Left ventricle myocardium inferior (tissue), 1 donor: Measurements from ENCODE around the gene ANKRD40. TPM values are rescaled to one million over a fixed set of nuclear protein-coding genes. Genes with fewer than 3 reads are reported as not detected.

Experiments
- DNase-seq: peaks from one replicate; pipeline ENCODE4 v3.0.0-alpha.2; 2020
- H3K27ac ChIP-seq: fragments of 200-600 bp; replicated peaks from 2 replicates; pipeline ENCODE4 v1.8.0; 2021
- H3K27me3 ChIP-seq: fragments of 200-600 bp; 2 replicates; pipeline ENCODE4 v1.8.0; 2021; ENCODE audit warnings: low read depth
- H3K36me3 ChIP-seq: fragments of 200-600 bp; 2 replicates; pipeline ENCODE4 v1.8.0; 2021
- H3K4me1 ChIP-seq: fragments of 200-600 bp; 2 replicates; pipeline ENCODE4 v1.8.0; 2021
- H3K4me3 ChIP-seq: fragments of 200-600 bp; 2 replicates; pipeline ENCODE4 v1.8.0; 2021; ENCODE audit warnings: mild to moderate bottlenecking, moderate library complexity
- H3K9me3 ChIP-seq: fragments of 200-600 bp; replicated peaks from 2 replicates; pipeline ENCODE4 v1.8.0; 2021
- intact Hi-C: fragments of 100-400 bp; cut with micrococcal nuclease; formaldehyde crosslinking; loops from one replicate; pipeline ENCODE4 v1.11.0; 2022
- total RNA-seq: library from RNA; stranded (reverse); fragmentation: NEBNext Ultra II Directional; extraction: Animal tissue kit (Norgen Biotek cat#: 25700); gene quantifications from one replicate; pipeline ENCODE4 v1.2.1, GENCODE V29; 2021
- TF ChIP-seq, protein P1 (sequence below): fragments of 200-600 bp; IDR thresholded peaks from 2 replicates; pipeline ENCODE4 v1.8.0; 2021; ENCODE audit warnings: antibody characterized with exemption, mild to moderate bottlenecking, borderline replicate concordance
- donor health status: DM: no; HTN: yes; CAD: no; lungs with severe emphysema.

ANKRD40 gene
- total RNA-seq, 1 donor from 2014 or later: 53.1 TPM

DNA sequence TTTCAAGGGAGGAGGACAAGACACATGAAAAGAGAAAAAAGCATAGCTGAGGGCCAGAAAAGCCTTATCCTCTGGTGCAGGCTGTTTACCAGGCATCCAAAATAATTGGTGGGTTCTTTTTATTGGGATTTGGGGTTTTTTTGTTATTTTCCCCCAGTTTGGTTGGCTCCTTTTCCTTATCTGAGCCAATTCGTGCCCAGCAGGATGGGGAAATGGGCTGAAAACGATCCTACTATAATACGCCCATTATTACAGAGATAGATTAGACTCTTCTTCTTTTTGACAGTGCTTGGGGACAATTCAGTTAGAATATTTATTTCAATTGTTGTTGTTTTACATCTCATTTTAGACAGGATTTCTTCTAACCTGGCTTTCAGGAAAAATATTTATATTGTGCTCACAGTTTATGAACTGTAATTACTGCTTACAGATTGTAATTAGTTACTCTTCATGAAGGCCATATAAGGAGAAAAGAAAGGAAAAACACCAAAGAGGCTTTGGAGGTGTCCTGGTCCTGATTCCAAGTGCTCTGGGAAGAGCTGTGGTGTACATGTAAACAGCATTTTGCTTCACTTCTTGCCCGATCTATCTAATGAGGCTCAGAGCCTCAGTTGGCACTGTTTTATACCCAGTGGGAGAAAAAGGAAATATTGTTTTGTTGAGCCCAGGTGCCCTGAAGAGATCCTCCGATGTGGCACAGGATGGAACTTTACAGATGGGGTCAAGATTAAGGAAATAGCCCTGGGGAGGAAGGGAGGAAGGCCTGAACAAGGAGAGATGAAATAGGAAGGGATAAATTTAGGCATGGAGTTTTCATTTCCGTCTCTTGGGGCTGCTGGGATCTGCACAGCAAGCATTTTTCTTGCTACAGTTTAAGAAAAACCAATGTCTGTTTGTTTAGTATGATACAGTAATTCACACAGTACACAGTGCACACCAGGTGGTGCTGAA is 611 bp upstream of the ANKRD40 start:
- TF ChIP-seq, protein P1, sequence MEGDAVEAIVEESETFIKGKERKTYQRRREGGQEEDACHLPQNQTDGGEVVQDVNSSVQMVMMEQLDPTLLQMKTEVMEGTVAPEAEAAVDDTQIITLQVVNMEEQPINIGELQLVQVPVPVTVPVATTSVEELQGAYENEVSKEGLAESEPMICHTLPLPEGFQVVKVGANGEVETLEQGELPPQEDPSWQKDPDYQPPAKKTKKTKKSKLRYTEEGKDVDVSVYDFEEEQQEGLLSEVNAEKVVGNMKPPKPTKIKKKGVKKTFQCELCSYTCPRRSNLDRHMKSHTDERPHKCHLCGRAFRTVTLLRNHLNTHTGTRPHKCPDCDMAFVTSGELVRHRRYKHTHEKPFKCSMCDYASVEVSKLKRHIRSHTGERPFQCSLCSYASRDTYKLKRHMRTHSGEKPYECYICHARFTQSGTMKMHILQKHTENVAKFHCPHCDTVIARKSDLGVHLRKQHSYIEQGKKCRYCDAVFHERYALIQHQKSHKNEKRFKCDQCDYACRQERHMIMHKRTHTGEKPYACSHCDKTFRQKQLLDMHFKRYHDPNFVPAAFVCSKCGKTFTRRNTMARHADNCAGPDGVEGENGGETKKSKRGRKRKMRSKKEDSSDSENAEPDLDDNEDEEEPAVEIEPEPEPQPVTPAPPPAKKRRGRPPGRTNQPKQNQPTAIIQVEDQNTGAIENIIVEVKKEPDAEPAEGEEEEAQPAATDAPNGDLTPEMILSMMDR: no peak
- H3K4me1 ChIP-seq: peaks cover 62% of the 10 kb centered on the region
- H3K36me3 ChIP-seq: peaks cover 9% of the 10 kb centered on the region
- H3K4me3 ChIP-seq: peak overlapping the region; percentile 88
- intact Hi-C loops: no loop called here
- no peaks in the 10 kb centered on the region for H3K27me3 ChIP-seq
- DNase-seq: no peak
- H3K27ac ChIP-seq: peak overlapping the region; percentile 97
- H3K9me3 ChIP-seq: no peaks in the 10 kb centered on the region

DNA sequence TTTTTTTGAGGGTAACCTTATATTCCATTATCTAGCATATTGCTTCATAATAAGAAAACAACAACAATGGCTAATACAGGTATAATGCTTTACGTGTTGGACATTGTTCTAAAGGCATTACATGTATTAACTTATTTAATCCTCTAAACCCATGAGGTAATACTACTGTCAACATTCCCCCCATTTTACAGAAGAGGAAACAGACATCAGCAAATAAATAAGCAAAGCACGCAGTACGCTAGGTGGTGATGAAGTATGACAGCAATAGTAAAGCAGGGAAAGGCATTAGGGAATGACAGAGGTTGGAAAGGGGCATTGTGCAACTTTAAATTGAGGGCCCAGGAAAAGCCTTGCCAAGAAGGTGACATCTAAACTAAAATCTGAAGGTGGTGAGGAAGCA is 4.6 kb downstream of the ANKRD40 start:
- Histone ChIP-seq H3K27me3 (no peaks in the 10 kb centered on the region), H3K27ac (no peak overlapping the region), H3K36me3 (peaks cover 40% of the 10 kb centered on the region), H3K4me1 (peaks cover 68% of the 10 kb centered on the region), H3K9me3 (no peaks in the 10 kb centered on the region), H3K4me3 (no peak overlapping the region)
- intact Hi-C loops: no loop called here
- TF ChIP-seq, protein P1: no peak
- DNase-seq: no peak

DNA sequence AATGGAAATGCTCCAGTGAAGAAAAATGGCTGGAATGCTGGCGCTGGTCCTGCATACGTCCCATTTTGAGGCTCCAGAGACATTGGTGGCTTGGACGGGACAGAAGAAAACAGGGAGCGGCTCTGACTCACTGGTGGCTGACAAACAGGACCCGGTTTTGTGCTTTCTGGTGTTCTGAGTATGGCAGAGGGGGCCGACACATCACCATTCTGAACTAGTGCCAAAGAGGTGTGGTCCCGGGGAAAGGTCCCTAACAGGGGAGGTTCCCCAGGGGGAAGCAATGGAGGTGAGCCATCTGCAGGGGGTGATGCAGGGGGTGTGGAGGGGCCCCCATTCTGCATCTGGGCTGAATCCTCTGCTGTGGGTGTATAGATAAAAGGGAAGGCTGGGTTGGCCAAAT is 8.3 kb downstream of the ANKRD40 start:
- Histone ChIP-seq H3K27ac (no peak overlapping the region), H3K9me3 (no peaks in the 10 kb centered on the region), H3K27me3 (no peaks in the 10 kb centered on the region), H3K4me3 (no peak overlapping the region), H3K36me3 (peaks cover 75% of the 10 kb centered on the region), H3K4me1 (peaks cover 69% of the 10 kb centered on the region)
- DNase-seq: no peak
- intact Hi-C loops: loop anchor here (10.0 kb wide), 1 partner anchor 145 kb away; no protein-coding TSS in a partner anchor
- TF ChIP-seq, protein P1: no peak

DNA sequence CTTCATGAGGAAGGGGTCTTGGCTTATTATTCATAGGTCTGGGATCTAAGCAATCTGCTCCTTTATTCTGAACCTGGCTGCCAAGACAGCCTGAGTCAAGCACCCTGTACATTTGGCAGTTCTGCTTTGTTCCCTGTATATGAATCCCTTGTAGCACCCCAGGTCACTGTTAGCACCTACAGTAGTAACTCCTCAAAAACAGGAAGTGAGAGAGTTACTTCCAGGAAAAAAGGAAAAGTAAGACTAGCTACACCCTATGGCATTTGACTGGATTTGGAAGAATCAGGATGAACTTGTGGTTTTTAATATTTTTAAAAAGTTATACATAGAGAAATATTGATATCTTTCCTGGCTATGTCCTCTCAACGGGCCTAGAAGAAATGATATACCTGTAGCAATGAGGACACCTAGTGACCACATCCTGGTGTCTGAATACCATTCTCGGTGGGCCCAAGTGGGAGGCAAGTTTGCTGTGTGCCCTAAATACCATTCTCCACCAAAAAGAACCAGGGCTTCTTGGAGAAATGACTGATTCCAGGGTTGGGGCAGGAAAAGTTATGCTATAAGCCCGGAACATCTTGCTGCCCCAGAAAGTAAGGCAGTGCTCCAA is 9.9 kb downstream of the ANKRD40 start:
- TF ChIP-seq, protein P1: no peak
- Histone ChIP-seq H3K4me3 (no peak overlapping the region), H3K9me3 (no peaks in the 10 kb centered on the region), H3K4me1 (peaks cover 52% of the 10 kb centered on the region), H3K36me3 (peaks cover 83% of the 10 kb centered on the region), H3K27ac (no peak overlapping the region), H3K27me3 (no peaks in the 10 kb centered on the region)
- intact Hi-C loops: loop anchor here (10.0 kb wide), 1 partner anchor 143 kb away; no protein-coding TSS in a partner anchor
- no peak for DNase-seq

DNA sequence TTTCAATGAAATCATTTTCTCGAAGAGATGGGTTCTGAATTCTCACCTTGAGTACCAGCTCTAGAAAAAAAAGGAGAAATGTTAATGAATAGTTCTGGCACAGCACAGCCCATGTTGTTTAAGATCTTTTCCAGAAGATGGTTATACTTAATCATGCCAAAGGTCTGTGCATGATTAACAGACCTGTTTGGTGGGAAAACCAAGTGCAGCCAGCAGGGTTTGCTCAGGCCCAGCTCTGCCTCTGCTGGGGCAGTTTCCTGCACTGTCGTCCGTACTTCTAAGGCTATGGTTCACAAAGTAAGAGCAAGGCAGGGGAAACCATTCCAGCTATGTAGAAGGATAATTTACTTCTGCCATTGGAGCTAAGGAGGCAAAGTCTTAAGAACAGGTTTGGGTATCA is 10.7 kb downstream of the ANKRD40 start:
- DNase-seq: no peak
- Histone ChIP-seq H3K27ac (no peak overlapping the region), H3K27me3 (no peaks in the 10 kb centered on the region), H3K9me3 (no peaks in the 10 kb centered on the region), H3K4me1 (peaks cover 47% of the 10 kb centered on the region), H3K4me3 (no peak overlapping the region), H3K36me3 (peaks cover 84% of the 10 kb centered on the region)
- TF ChIP-seq, protein P1: no peak
- intact Hi-C loops: loop anchor here (10.0 kb wide), 1 partner anchor 142 kb away; no protein-coding TSS in a partner anchor
